CD8-positive, alpha-beta memory T cell (primary cell): ENCODE results near the gene GRIN1. TPM values are rescaled to one million over a fixed set of nuclear protein-coding genes. Genes with fewer than 3 reads are reported as not detected.

Source experiments
- CTCF ChIA-PET: fragments of 350-600 bp; sonication (Branson Sonifier 250); formaldehyde crosslinking; loops from one replicate; lab custom pipeline; 2021; ENCODE audit warnings: antibody characterized with exemption; lab: Charles Lee
- POLR2A ChIA-PET: fragments of 350-600 bp; sonication (Branson Sonifier 250); formaldehyde crosslinking; loops from one replicate; lab custom pipeline; 2021; ENCODE audit warnings: antibody characterized with exemption; lab: Charles Lee
- DNase-seq, 5 donors: peaks; one replicate each; pipeline versions ENCODE4 v3.0.0 to v3.0.0-alpha.2; 2020 to 2022; ENCODE audit warnings: mixed read lengths in 1 of 5
- H3K27ac ChIP-seq: one replicate; pipeline ENCODE4 v1.7.0; 2013; ENCODE audit warnings: low read depth, mild to moderate bottlenecking, low read length, moderate library complexity
- H3K27me3 ChIP-seq: 2 replicates; pipeline ENCODE4 v1.7.0; 2013; ENCODE audit warnings: low read length, mild to moderate bottlenecking; ENCODE audit not compliant: insufficient read depth, poor library complexity, severe bottlenecking
- H3K36me3 ChIP-seq: 2 replicates; pipeline ENCODE4 v1.7.0; 2013; ENCODE audit warnings: mild to moderate bottlenecking, low read length, moderate library complexity; ENCODE audit not compliant: insufficient read depth
- H3K4me1 ChIP-seq: 2 replicates; pipeline ENCODE4 v1.7.0; 2013; ENCODE audit warnings: mild to moderate bottlenecking, low read length, moderate library complexity; ENCODE audit not compliant: insufficient read depth
- H3K4me3 ChIP-seq: 2 replicates; pipeline ENCODE4 v1.7.0; 2013; ENCODE audit warnings: mild to moderate bottlenecking, low read length
- H3K9me3 ChIP-seq: 2 replicates; pipeline ENCODE4 v1.7.0; 2013; ENCODE audit warnings: mild to moderate bottlenecking, low read length
- H3K27ac Mint-ChIP-seq, 8 donors: one replicate each; pipeline ENCODE4 v1.8.0; 2020 to 2021; ENCODE audit warnings: mixed read lengths in 8 of 8, mild to moderate bottlenecking in 6 of 8, inconsistent platforms in 3 of 8, moderate library complexity in 3 of 8
- H3K27me3 Mint-ChIP-seq, 2 donors: one replicate each; pipeline ENCODE4 v1.8.0; 2020 to 2021; ENCODE audit warnings: mixed read lengths in 2 of 2, mild to moderate bottlenecking in 1 of 2, moderate library complexity in 1 of 2
- H3K36me3 Mint-ChIP-seq, 3 donors: one replicate each; pipeline ENCODE4 v1.8.0; 2020 to 2021; ENCODE audit warnings: mixed read lengths in 3 of 3, inconsistent platforms in 1 of 3, mild to moderate bottlenecking in 1 of 3
- H3K4me1 Mint-ChIP-seq, 3 donors: one replicate each; pipeline ENCODE4 v1.8.0; 2020 to 2021; ENCODE audit warnings: mixed read lengths in 3 of 3, inconsistent platforms in 1 of 3, mild to moderate bottlenecking in 1 of 3
- H3K4me3 Mint-ChIP-seq, 7 donors: one replicate each; pipeline ENCODE4 v1.8.0; 2020 to 2021; ENCODE audit warnings: mixed read lengths in 7 of 7, mild to moderate bottlenecking in 6 of 7, moderate library complexity in 4 of 7, inconsistent platforms in 2 of 7
- H3K9me3 Mint-ChIP-seq, 5 donors: one replicate each; pipeline ENCODE4 v1.8.0; 2020 to 2022; ENCODE audit warnings: mixed read lengths in 5 of 5, mild to moderate bottlenecking in 3 of 5, moderate library complexity in 2 of 5, inconsistent platforms in 1 of 5
- polyA plus RNA-seq: library from polyadenylated mRNA; unstranded; fragments of 300-500 nt; fragmentation: Illumina TruSeq; gene quantifications from one replicate; pipeline ENCODE4 v1.2.3, GENCODE V29; 2021
- total RNA-seq, 2 experiments: library from RNA; stranded (reverse); gene quantifications; one replicate each; pipeline ENCODE4 v1.2.3, GENCODE V29; 2021

Gene GRIN1
- total and polyA plus RNA-seq, 3 experiments from 2014 or later, result not detected

GRCh38 chr9:137190315-137190856 is 51.4 kb downstream of the GRIN1 start:
- H3K27me3 Mint-ChIP-seq, result no peaks in the 10 kb centered on the region
- no peak for DNase-seq
- H3K36me3 ChIP-seq, result peaks cover 4% of the 10 kb centered on the region
- ChIA-PET CTCF (interaction anchor here (1.9 to 3.1 kb wide), 4 partner anchors 8 to 46 kb away, joined by 7 to 23 read pairs (median 11); partner anchors contain the start of genes CYSRT1, RNF224 and TPRN), POLR2A (interaction anchor here (1.3 kb wide), 1 partner anchor 707 kb away, joined by 3 read pairs; no protein-coding TSS in a partner anchor)
- peaks cover 0 to 40% (median 2%) of the 10 kb centered on the region in 3 donors for H3K36me3 Mint-ChIP-seq
- peak overlapping the region in 5 of 8 donors; percentile 70 to 85 (median 80) for H3K27ac Mint-ChIP-seq
- H3K4me1 Mint-ChIP-seq, result peaks cover 24 to 47% (median 26%) of the 10 kb centered on the region in 3 donors
- no peaks in the 10 kb centered on the region for H3K27me3 ChIP-seq
- no peak overlapping the region for H3K4me3 ChIP-seq
- H3K27ac ChIP-seq, result no peak overlapping the region
- no peaks in the 10 kb centered on the region for H3K9me3 ChIP-seq
- no peaks in the 10 kb centered on the region for H3K9me3 Mint-ChIP-seq
- peaks cover 33% of the 10 kb centered on the region for H3K4me1 ChIP-seq
- H3K4me3 Mint-ChIP-seq, result peak overlapping the region; percentile 32 to 90 (median 71)

GRCh38 chr9:137191245-137191644 is 52.3 kb downstream of the GRIN1 start:
- H3K4me1 Mint-ChIP-seq, result peaks cover 24 to 40% (median 24%) of the 10 kb centered on the region in 3 donors
- no peaks in the 10 kb centered on the region for H3K27me3 Mint-ChIP-seq
- H3K4me3 Mint-ChIP-seq, result peak overlapping the region in 3 of 7 donors; percentile 37 to 81 (median 72)
- H3K27me3 ChIP-seq, result no peaks in the 10 kb centered on the region
- H3K27ac ChIP-seq, result no peak overlapping the region
- ChIA-PET POLR2A (interaction anchor here (0.6 kb wide), 2 partner anchors 35 to 1100 kb away, joined by 3 to 4 read pairs; no protein-coding TSS in a partner anchor), CTCF (interaction anchor here (2.0 kb wide), 1 partner anchor 95 kb away, joined by 5 read pairs; no protein-coding TSS in a partner anchor)
- H3K36me3 ChIP-seq, result peaks cover 4% of the 10 kb centered on the region
- H3K27ac Mint-ChIP-seq, result peak overlapping the region in 3 of 8 donors; percentile 77 to 85 (median 80)
- H3K9me3 Mint-ChIP-seq, result no peaks in the 10 kb centered on the region
- no peaks in the 10 kb centered on the region for H3K9me3 ChIP-seq
- no peak for DNase-seq
- H3K4me3 ChIP-seq, result no peak overlapping the region
- H3K36me3 Mint-ChIP-seq, result peaks cover 0 to 34% (median 2%) of the 10 kb centered on the region in 3 donors
- peaks cover 29% of the 10 kb centered on the region for H3K4me1 ChIP-seq

GRCh38 chr9:137191691-137192447 is 52.9 kb downstream of the GRIN1 start:
- no peaks in the 10 kb centered on the region for H3K27me3 ChIP-seq
- Mint-ChIP-seq H3K36me3 (peaks cover 0 to 28% (median 2%) of the 10 kb centered on the region in 3 donors), H3K9me3 (no peaks in the 10 kb centered on the region), H3K27me3 (no peaks in the 10 kb centered on the region), H3K4me1 (peaks cover 19 to 34% (median 19%) of the 10 kb centered on the region in 3 donors), H3K27ac (peak overlapping the region in 1 of 8 donors; percentile 80), H3K4me3 (no peak overlapping the region)
- ChIA-PET POLR2A (interaction anchor here (0.6 to 1.4 kb wide), 3 partner anchors 35 to 1100 kb away, joined by 3 to 9 read pairs (median 4); no protein-coding TSS in a partner anchor), CTCF (interaction anchor here (1.0 to 2.0 kb wide), 3 partner anchors 27 to 360 kb away, joined by 3 to 5 read pairs (median 3); partner anchors contain the start of gene MRPL41)
- peaks cover 4% of the 10 kb centered on the region for H3K36me3 ChIP-seq
- no peak overlapping the region for H3K27ac ChIP-seq
- no peaks in the 10 kb centered on the region for H3K9me3 ChIP-seq
- no peak for DNase-seq
- H3K4me1 ChIP-seq, result peaks cover 22% of the 10 kb centered on the region
- H3K4me3 ChIP-seq, result no peak overlapping the region

- Histone ChIP-seq H3K9me3 (no peaks in the 10 kb centered on the region), H3K4me3 (no peak overlapping the region), H3K36me3 (peaks cover 4% of the 10 kb centered on the region), H3K4me1 (peaks cover 17% of the 10 kb centered on the region), H3K27me3 (no peaks in the 10 kb centered on the region), H3K27ac (no peak overlapping the region)
- CTCF ChIA-PET, result interaction anchor here (1.0 to 2.0 kb wide), 3 partner anchors 27 to 360 kb away, joined by 3 to 5 read pairs (median 3); partner anchors contain the start of gene MRPL41
- Mint-ChIP-seq H3K27me3 (no peaks in the 10 kb centered on the region), H3K27ac (no peak overlapping the region), H3K4me3 (peak overlapping the region in 1 of 7 donors; percentile 24), H3K4me1 (peaks cover 14 to 28% (median 14%) of the 10 kb centered on the region in 3 donors), H3K9me3 (no peaks in the 10 kb centered on the region), H3K36me3 (peaks cover 0 to 26% (median 2%) of the 10 kb centered on the region in 3 donors)
- POLR2A ChIA-PET, result interaction anchor here (1.4 kb wide), 1 partner anchor 63 kb away, joined by 9 read pairs; no protein-coding TSS in a partner anchor
- no peak for DNase-seq
Measured at GRCh38 chr9:137192448-137192780, 53.5 kb downstream of the GRIN1 start.

GRCh38 chr9:137192859-137193258 is 53.9 kb downstream of the GRIN1 start:
- POLR2A ChIA-PET, result interaction anchor here (1.4 kb wide), 1 partner anchor 63 kb away, joined by 9 read pairs; no protein-coding TSS in a partner anchor
- H3K27me3 Mint-ChIP-seq, result no peaks in the 10 kb centered on the region
- H3K27ac Mint-ChIP-seq, result no peak overlapping the region

GRCh38 chr9:137193771-137194170 is 54.8 kb downstream of the GRIN1 start:
- POLR2A ChIA-PET, result no interaction called here
- H3K4me3 ChIP-seq, result no peak overlapping the region
- peaks cover 9 to 19% (median 10%) of the 10 kb centered on the region in 3 donors for H3K4me1 Mint-ChIP-seq
- H3K27me3 Mint-ChIP-seq, result no peaks in the 10 kb centered on the region
- H3K27me3 ChIP-seq, result no peaks in the 10 kb centered on the region
- H3K36me3 ChIP-seq, result peaks cover 4% of the 10 kb centered on the region
- CTCF ChIA-PET, result interaction anchor here (1.5 kb wide), 1 partner anchor 43 kb away, joined by 4 read pairs; no protein-coding TSS in a partner anchor
- no peak overlapping the region for H3K27ac Mint-ChIP-seq
- peaks cover 12% of the 10 kb centered on the region for H3K4me1 ChIP-seq
- DNase-seq, result no peak
- H3K27ac ChIP-seq, result no peak overlapping the region
- H3K9me3 Mint-ChIP-seq, result no peaks in the 10 kb centered on the region
- peaks cover 0 to 16% (median 0%) of the 10 kb centered on the region in 3 donors for H3K36me3 Mint-ChIP-seq
- H3K4me3 Mint-ChIP-seq, result peak overlapping the region in 1 of 7 donors; percentile 50
- no peaks in the 10 kb centered on the region for H3K9me3 ChIP-seq

More at GRCh38 chr9:137192859-137193258, 53.9 kb downstream of the GRIN1 start:
- peaks cover 0 to 22% (median 0%) of the 10 kb centered on the region in 3 donors for H3K36me3 Mint-ChIP-seq
- H3K27me3 ChIP-seq, result no peaks in the 10 kb centered on the region
- H3K9me3 ChIP-seq, result no peaks in the 10 kb centered on the region
- H3K4me1 ChIP-seq, result peaks cover 13% of the 10 kb centered on the region
- H3K9me3 Mint-ChIP-seq, result no peaks in the 10 kb centered on the region
- DNase-seq, result no peak
- no peak overlapping the region for H3K4me3 ChIP-seq
- peaks cover 4% of the 10 kb centered on the region for H3K36me3 ChIP-seq
- CTCF ChIA-PET, result interaction anchor here (1.0 to 2.0 kb wide), 2 partner anchors 97 to 359 kb away, joined by 3 to 5 read pairs; partner anchors contain the start of gene MRPL41
- H3K4me1 Mint-ChIP-seq, result peaks cover 10 to 24% (median 10%) of the 10 kb centered on the region in 3 donors
- H3K4me3 Mint-ChIP-seq, result peak overlapping the region in 1 of 7 donors; percentile 24
- H3K27ac ChIP-seq, result no peak overlapping the region

GRCh38 chr9:137194388-137194787 is 55.4 kb downstream of the GRIN1 start:
- no peak overlapping the region for H3K4me3 ChIP-seq
- peaks cover 4 to 13% (median 4%) of the 10 kb centered on the region in 3 donors for H3K4me1 Mint-ChIP-seq
- H3K36me3 ChIP-seq, result peaks cover 4% of the 10 kb centered on the region
- ChIA-PET POLR2A (no interaction called here), CTCF (interaction anchor here (0.8 to 1.5 kb wide), 3 partner anchors 22 to 42 kb away, joined by 3 to 4 read pairs (median 3); no protein-coding TSS in a partner anchor)
- H3K9me3 Mint-ChIP-seq, result no peaks in the 10 kb centered on the region
- H3K27ac ChIP-seq, result no peak overlapping the region
- H3K36me3 Mint-ChIP-seq, result peaks cover 0 to 11% (median 0%) of the 10 kb centered on the region in 3 donors
- no peaks in the 10 kb centered on the region for H3K9me3 ChIP-seq
- H3K27ac Mint-ChIP-seq, result no peak overlapping the region
- H3K27me3 Mint-ChIP-seq, result no peaks in the 10 kb centered on the region
- H3K4me3 Mint-ChIP-seq, result no peak overlapping the region
- peaks cover 8% of the 10 kb centered on the region for H3K4me1 ChIP-seq
- no peak for DNase-seq
- no peaks in the 10 kb centered on the region for H3K27me3 ChIP-seq
